Spinal cord (tissue), 10 donors: ENCODE data around the gene VGLL4. TPM values are rescaled to one million over a fixed set of nuclear protein-coding genes. Genes with fewer than 3 reads are reported as not detected.

Experiments used
- DNase-seq, 6 donors: peaks; one replicate each; pipeline versions ENCODE4 v3.0.0 to v3.0.0-alpha.2; 2013 to 2015; ENCODE audit warnings: low spot score in 6 of 6, low read depth in 4 of 6
- H3K27ac ChIP-seq: one replicate; pipeline ENCODE4 v1.5.1; 2013; ENCODE audit warnings: low read depth, low read length, control low read depth
- H3K27me3 ChIP-seq: one replicate; pipeline ENCODE4 v1.6.1; 2013; ENCODE audit warnings: low read length; ENCODE audit not compliant: control insufficient read depth, insufficient read depth
- H3K36me3 ChIP-seq: one replicate; pipeline ENCODE4 v1.6.1; 2013; ENCODE audit warnings: low read length; ENCODE audit not compliant: control insufficient read depth, insufficient read depth
- H3K4me1 ChIP-seq: one replicate; pipeline ENCODE4 v1.6.1; 2013; ENCODE audit warnings: low read length; ENCODE audit not compliant: control insufficient read depth, insufficient read depth
- H3K4me3 ChIP-seq: one replicate; pipeline ENCODE4 v1.5.1; 2013; ENCODE audit warnings: low read depth, low read length, control low read depth
- H3K9me3 ChIP-seq: one replicate; pipeline ENCODE4 v1.6.1; 2013; ENCODE audit warnings: low read length; ENCODE audit not compliant: control insufficient read depth, insufficient read depth
- WGBS: methylation state at CpG from one replicate; pipeline ENCODE4 v1.1.5; 2013; ENCODE audit warnings: missing lambda C conversion rate; ENCODE audit not compliant: insufficient coverage; 5-methylcytosine and 5-hydroxymethylcytosine counted together
- polyA plus RNA-seq, 2 donors: library from polyadenylated mRNA; unstranded; fragments of 120-200 nt; gene quantifications; one replicate each; pipeline ENCODE4 v1.2.1, GENCODE V29; 2013; ENCODE audit not compliant: insufficient read length in 2 of 2
- total RNA-seq, 2 donors: library from RNA; depleted of rRNA in 1 of 2; stranded (reverse); fragments of 120-200 nt in 1 of 2; fragments of >200 nt in 1 of 2; gene quantifications; one replicate each; pipeline versions ENCODE4 v1.2.3 to v1.2.4, GENCODE V29; 2013 to 2014
- donor health status: healthy.

Gene VGLL4
- total and polyA plus RNA-seq, 4 donors, result 87.8 to 174 (median 94.8) TPM

GRCh38 chr3:11570251-11570650 is 73.5 kb downstream of the VGLL4 start:
- Histone ChIP-seq H3K27me3 (no peaks in the 10 kb centered on the region), H3K4me1 (peaks cover 57% of the 10 kb centered on the region), H3K36me3 (peaks cover 42% of the 10 kb centered on the region), H3K9me3 (no peaks in the 10 kb centered on the region), H3K27ac (no peak overlapping the region), H3K4me3 (no peak overlapping the region)
- WGBS, result 87% methylated on average over 8 of the region's 13 CpGs
- no peak for DNase-seq

GRCh38 chr3:11569156-11569741 is 74.5 kb downstream of the VGLL4 start:
- Histone ChIP-seq H3K4me3 (no peak overlapping the region), H3K27me3 (no peaks in the 10 kb centered on the region), H3K36me3 (peaks cover 52% of the 10 kb centered on the region), H3K4me1 (peaks cover 60% of the 10 kb centered on the region), H3K27ac (peak overlapping the region; percentile 63), H3K9me3 (no peaks in the 10 kb centered on the region)
- DNase-seq, result no peak
- WGBS, result 65% methylated on average over 11 of the region's 13 CpGs

GRCh38 chr3:11568503-11569155 is 75.1 kb downstream of the VGLL4 start:
- WGBS, result 56% methylated on average over 20 of the region's 29 CpGs
- no peak for DNase-seq
- peaks cover 62% of the 10 kb centered on the region for H3K4me1 ChIP-seq
- peak overlapping the region; percentile 63 for H3K27ac ChIP-seq
- peaks cover 55% of the 10 kb centered on the region for H3K36me3 ChIP-seq
- H3K9me3 ChIP-seq, result no peaks in the 10 kb centered on the region
- no peak overlapping the region for H3K4me3 ChIP-seq
- H3K27me3 ChIP-seq, result no peaks in the 10 kb centered on the region

- Histone ChIP-seq H3K4me1 (peaks cover 67% of the 10 kb centered on the region), H3K27ac (peak overlapping the region; percentile 63), H3K27me3 (no peaks in the 10 kb centered on the region), H3K9me3 (no peaks in the 10 kb centered on the region), H3K4me3 (no peak overlapping the region), H3K36me3 (peaks cover 63% of the 10 kb centered on the region)
- 90% methylated on average over 24 of the region's 27 CpGs for WGBS
- no peak for DNase-seq
Observed at GRCh38 chr3:11567516-11568467, 75.9 kb downstream of the VGLL4 start.

GRCh38 chr3:11566916-11567315 is 76.8 kb downstream of the VGLL4 start:
- Histone ChIP-seq H3K36me3 (peaks cover 72% of the 10 kb centered on the region), H3K27me3 (no peaks in the 10 kb centered on the region), H3K4me3 (no peak overlapping the region), H3K9me3 (no peaks in the 10 kb centered on the region), H3K27ac (no peak overlapping the region), H3K4me1 (peaks cover 75% of the 10 kb centered on the region)
- WGBS, result 75% methylated on average over 12 of the region's 17 CpGs
- no peak for DNase-seq

- Histone ChIP-seq H3K4me3 (no peak overlapping the region), H3K36me3 (peaks cover 75% of the 10 kb centered on the region), H3K9me3 (no peaks in the 10 kb centered on the region), H3K27ac (no peak overlapping the region), H3K27me3 (no peaks in the 10 kb centered on the region), H3K4me1 (peaks cover 80% of the 10 kb centered on the region)
- 88% methylated on average over 13 of the region's 20 CpGs for WGBS
- DNase-seq, result no peak
Observed at GRCh38 chr3:11566478-11566877, 77.2 kb downstream of the VGLL4 start.

- no peak for DNase-seq
- Histone ChIP-seq H3K9me3 (no peaks in the 10 kb centered on the region), H3K4me3 (no peak overlapping the region), H3K36me3 (peaks cover 75% of the 10 kb centered on the region), H3K27ac (no peak overlapping the region), H3K27me3 (no peaks in the 10 kb centered on the region), H3K4me1 (peaks cover 82% of the 10 kb centered on the region)
- 91% methylated on average over 7 of the region's 9 CpGs for WGBS
Observed at GRCh38 chr3:11565932-11566331, 77.8 kb downstream of the VGLL4 start.

GRCh38 chr3:11565492-11565891 is 78.2 kb downstream of the VGLL4 start:
- 94% methylated on average over 12 of the region's 12 CpGs for WGBS
- peaks cover 79% of the 10 kb centered on the region for H3K36me3 ChIP-seq
- no peak overlapping the region for H3K27ac ChIP-seq
- peaks cover 82% of the 10 kb centered on the region for H3K4me1 ChIP-seq
- DNase-seq, result no peak
- no peaks in the 10 kb centered on the region for H3K9me3 ChIP-seq
- no peaks in the 10 kb centered on the region for H3K27me3 ChIP-seq
- no peak overlapping the region for H3K4me3 ChIP-seq

GRCh38 chr3:11565072-11565471 is 78.6 kb downstream of the VGLL4 start:
- Histone ChIP-seq H3K4me3 (no peak overlapping the region), H3K4me1 (peaks cover 83% of the 10 kb centered on the region), H3K36me3 (peaks cover 79% of the 10 kb centered on the region), H3K9me3 (no peaks in the 10 kb centered on the region), H3K27ac (no peak overlapping the region), H3K27me3 (no peaks in the 10 kb centered on the region)
- 89% methylated on average over 16 of the region's 16 CpGs for WGBS
- no peak for DNase-seq
